NCI-H748 (cell line): Measurements from ENCODE around the gene SIPA1L3.

ENCODE experiments used
- DNase-seq: peaks from one replicate; lab custom pipeline; 2025; ENCODE audit not compliant: unreplicated experiment; lab: John Stamatoyannopoulos, UW

Gene SIPA1L3

GRCh38 chr19:38252941-38253691 lies 346.1 kb downstream of the SIPA1L3 start:
- DNase-seq = no peak

- no peak for DNase-seq
Measured at GRCh38 chr19:38253788-38254187, 346.8 kb downstream of the SIPA1L3 start.

GRCh38 chr19:38255383-38256014 lies 348.5 kb downstream of the SIPA1L3 start:
- peak; percentile 43 for DNase-seq
